Fibroblast of lung (primary cell): ENCODE results near the gene TSBP1. TPM values are rescaled to one million over a fixed set of nuclear protein-coding genes. Genes with fewer than 3 reads are reported as not detected.
"Not testable (repeated sequence)": the region's sequence is repeated elsewhere in the genome, so short reads cannot be mapped to it uniquely, and the experiment has no call there.

Source experiments
- DNase-seq, 2 donors: peaks; one replicate each; pipeline versions ENCODE4 v3.0.0 to v3.0.0-alpha.2; 2010; ENCODE audit warnings: low read depth in 2 of 2
- H2AFZ ChIP-seq: 2 replicates; pipeline ENCODE4 v1.5.1; 2012; ENCODE audit warnings: low read length, control low read depth, inconsistent platforms
- H3K27ac ChIP-seq: 2 replicates; pipeline ENCODE4 v1.5.1; 2011; ENCODE audit warnings: low read length, control low read depth; ENCODE audit not compliant: insufficient read depth
- H3K27me3 ChIP-seq: 2 replicates; pipeline ENCODE4 v1.5.1; 2011; ENCODE audit warnings: mild to moderate bottlenecking, low read length; ENCODE audit not compliant: control insufficient read depth, insufficient read depth
- H3K36me3 ChIP-seq: 2 replicates; pipeline ENCODE4 v1.5.1; 2011; ENCODE audit warnings: low read length; ENCODE audit not compliant: control insufficient read depth, insufficient read depth
- H3K4me1 ChIP-seq: 2 replicates; pipeline ENCODE4 v1.5.1; 2011; ENCODE audit warnings: low read length; ENCODE audit not compliant: control insufficient read depth, insufficient read depth; ENCODE audit errors: extremely low read depth
- H3K4me2 ChIP-seq: 2 replicates; pipeline ENCODE4 v1.5.1; 2011; ENCODE audit warnings: low read length, control low read depth; ENCODE audit not compliant: insufficient read depth; ENCODE audit errors: extremely low read depth
- H3K4me3 ChIP-seq, 4 experiments: fragments of 200-600 bp in 1 of 4; sonication (generic) in 1 of 4; replicated peaks in 1 of 4; 2 replicates each; pipeline ENCODE4 v1.5.1; 2011 to 2016; ENCODE audit warnings: low read length in 4 of 4, low read depth in 3 of 4, mild to moderate bottlenecking in 3 of 4, control low read depth in 2 of 4, inconsistent platforms in 1 of 4, mixed read lengths in 1 of 4; ENCODE audit not compliant: insufficient read depth in 1 of 4; ENCODE audit errors: control extremely low read depth in 1 of 4
- H3K79me2 ChIP-seq: 2 replicates; pipeline ENCODE4 v1.5.1; 2012; ENCODE audit warnings: mild to moderate bottlenecking, low read length, inconsistent platforms; ENCODE audit not compliant: control insufficient read depth, insufficient read depth
- H3K9ac ChIP-seq: 2 replicates; pipeline ENCODE4 v1.5.1; 2011; ENCODE audit warnings: mild to moderate bottlenecking, low read length, control low read depth; ENCODE audit not compliant: insufficient read depth
- H3K9me3 ChIP-seq: 2 replicates; pipeline ENCODE4 v1.5.1; 2012; ENCODE audit warnings: low read depth, low read length; ENCODE audit not compliant: control insufficient read depth, insufficient read depth
- H4K20me1 ChIP-seq: 2 replicates; pipeline ENCODE4 v1.5.1; 2011; ENCODE audit warnings: low read length; ENCODE audit not compliant: control insufficient read depth, insufficient read depth; ENCODE audit errors: extremely low read depth
- CTCF ChIP-seq, 2 donors: IDR thresholded peaks in 1 of 2; conservative IDR thresholded peaks in 1 of 2; 1 replicate in 1 of 2; 2 replicates in 1 of 2; pipeline ENCODE4 v1.5.1; 2011 to 2012; ENCODE audit warnings: low read length in 2 of 2, control low read depth in 1 of 2, inconsistent platforms in 1 of 2, low read depth in 1 of 2, mild to moderate bottlenecking in 1 of 2
- EZH2 ChIP-seq: IDR thresholded peaks from 2 replicates; pipeline ENCODE4 v1.5.1; 2012; ENCODE audit warnings: low read length, control low read depth, mild to moderate bottlenecking; ENCODE audit errors: missing control alignments
- polyA plus RNA-seq, 2 donors: library from polyadenylated mRNA; depleted of rRNA in 1 of 2; stranded (reverse) in 1 of 2; unstranded in 1 of 2; fragments of >200 nt; gene quantifications; 2 replicates each; pipeline ENCODE4 v1.2.1, GENCODE V29; 2011 to 2012; ENCODE audit warnings: missing spikeins in 1 of 2
- total RNA-seq: library from RNA; depleted of rRNA; stranded (reverse); fragments of >200 nt; gene quantifications from 2 replicates; pipeline ENCODE4 v1.2.1, GENCODE V29; 2014

Gene TSBP1
- total and polyA plus RNA-seq, 2 donors (not counting 1 experiment from before 2014, with no cell fraction given): not detected

GRCh38 chr6:32267035-32267434 lies 104.7 kb downstream of the TSBP1 start:
- no peaks in the 10 kb centered on the region for H3K27me3 ChIP-seq
- no peak overlapping the region for H3K4me3 ChIP-seq
- no peak for DNase-seq
- H3K79me2 ChIP-seq: no peaks in the 10 kb centered on the region
- H3K9ac ChIP-seq: no peak overlapping the region
- H2AFZ ChIP-seq: no peak overlapping the region
- no peaks in the 10 kb centered on the region for H3K4me1 ChIP-seq
- no peaks in the 10 kb centered on the region for H3K9me3 ChIP-seq
- H3K36me3 ChIP-seq: no peaks in the 10 kb centered on the region
- no peak overlapping the region for H3K27ac ChIP-seq
- TF ChIP-seq CTCF (conservative IDR thresholded peaks at IDR 0.05 in 1 of 2, IDR thresholded peaks at IDR 0.05 in 1 of 2; ENCODE audit: low read depth in 1 of 2, low read length in 2 of 2) (no peak), EZH2 (no peak)
- no peaks in the 10 kb centered on the region for H4K20me1 ChIP-seq
- H3K4me2 ChIP-seq: no peak overlapping the region

DNA sequence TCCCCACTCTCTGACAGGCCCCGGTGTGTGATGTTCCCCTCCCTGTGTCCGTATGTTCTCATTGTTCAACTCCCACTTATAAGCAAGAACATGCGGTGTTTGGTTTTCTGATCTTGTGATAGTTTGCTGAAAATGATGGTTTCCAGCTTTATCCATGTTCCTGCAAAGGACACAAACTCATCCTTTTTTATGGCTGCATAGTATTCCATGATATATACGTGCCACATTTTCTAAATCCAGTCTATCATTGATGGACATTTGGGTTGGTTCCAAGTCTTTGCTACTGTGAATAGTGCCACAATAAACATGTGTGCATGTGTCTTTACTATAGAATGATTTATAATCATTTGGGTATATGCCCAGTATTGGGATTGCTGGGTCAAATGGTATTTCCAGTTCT lies 114.4 kb downstream of the TSBP1 start:
- not testable (repeated sequence) for H3K4me3 ChIP-seq, H3K4me1 ChIP-seq, H3K79me2 ChIP-seq

GRCh38 chr6:32255199-32256153 lies 116.2 kb downstream of the TSBP1 start:
- peak overlapping the region; percentile 27 to 56 (median 46) for H3K4me3 ChIP-seq
- H3K4me1 ChIP-seq: no peaks in the 10 kb centered on the region
- TF ChIP-seq CTCF (conservative IDR thresholded peaks at IDR 0.05 in 1 of 2, IDR thresholded peaks at IDR 0.05 in 1 of 2; ENCODE audit: low read depth in 1 of 2, low read length in 2 of 2): peak; percentile 2 to 80
- no peak for TF ChIP-seq EZH2
- no peaks in the 10 kb centered on the region for H3K27me3 ChIP-seq
- no peaks in the 10 kb centered on the region for H3K9me3 ChIP-seq
- peak overlapping the region; percentile 95 for H2AFZ ChIP-seq
- no peaks in the 10 kb centered on the region for H4K20me1 ChIP-seq
- DNase-seq: peak; percentile 92
- peak overlapping the region; percentile 88 for H3K4me2 ChIP-seq
- peak overlapping the region; percentile 40 for H3K9ac ChIP-seq
- no peaks in the 10 kb centered on the region for H3K79me2 ChIP-seq
- no peaks in the 10 kb centered on the region for H3K36me3 ChIP-seq
- peak overlapping the region; percentile 79 for H3K27ac ChIP-seq

More for the DNA sequence above, 114.4 kb downstream of the TSBP1 start:
- H3K9ac ChIP-seq, H3K9me3 ChIP-seq, DNase-seq, H2AFZ ChIP-seq, H3K27ac ChIP-seq, H4K20me1 ChIP-seq, H3K27me3 ChIP-seq, H3K4me2 ChIP-seq, H3K36me3 ChIP-seq: not testable (repeated sequence)
